Measurements from ENCODE around the gene KAZN.

The KAZN gene

DNA sequence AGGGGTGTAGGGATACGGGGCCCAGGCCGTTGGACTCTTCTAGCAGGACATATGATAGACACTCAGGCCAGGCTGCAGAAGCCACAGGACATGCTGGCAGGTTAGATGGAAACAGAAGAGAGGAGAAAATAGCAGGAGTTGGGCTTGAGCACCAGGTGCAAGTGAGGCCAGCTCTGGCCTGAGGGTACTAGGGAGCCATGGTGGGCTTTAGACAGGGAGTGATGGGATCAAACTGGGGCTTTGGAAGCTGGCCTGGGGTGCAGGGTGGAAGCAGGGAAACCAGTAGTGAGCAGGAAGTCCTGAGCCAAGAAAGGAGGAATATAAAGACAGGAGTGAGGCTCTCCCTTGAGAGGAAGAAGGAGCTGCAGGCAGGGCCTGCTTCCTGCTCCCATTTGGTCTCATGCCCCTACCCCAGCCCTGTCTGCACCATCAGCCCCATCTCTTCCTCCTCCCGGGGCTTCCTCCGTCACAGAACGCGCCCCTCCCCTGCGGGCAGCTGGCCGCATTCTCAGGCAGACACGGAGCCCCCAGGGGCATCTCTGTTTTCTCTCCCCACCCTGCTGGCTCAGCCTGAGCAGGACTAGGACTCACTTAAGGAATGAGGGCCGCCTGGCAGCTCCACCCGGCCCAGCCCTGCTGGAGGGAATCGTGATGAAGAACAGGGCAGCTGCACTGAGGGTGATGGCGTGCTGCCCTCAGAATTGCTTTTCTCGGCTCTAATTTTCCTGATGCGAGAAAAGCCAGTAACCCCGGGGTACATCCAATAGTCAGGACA is 389.5 kb downstream of the KAZN start:
- no peak overlapping the region for H3K4me2 ChIP-seq (ENCODE audit: low read depth, low read length)
- no peak for DNase-seq
- no peak overlapping the region for H3K27ac ChIP-seq (ENCODE audit: low read length)
- H3K9me2 ChIP-seq (replicated peaks; ENCODE audit: insufficient read depth, low read length): no peaks in the 10 kb centered on the region
- H3K4me3 ChIP-seq (ENCODE audit: low read length): no peak overlapping the region
- H3K36me3 ChIP-seq (replicated peaks; ENCODE audit: insufficient read depth, low read length): no peaks in the 10 kb centered on the region
- no peaks in the 10 kb centered on the region for H3K79me2 ChIP-seq (ENCODE audit: low read length)
- H2AFZ ChIP-seq (ENCODE audit: low read length): no peak overlapping the region
- H3K9ac ChIP-seq (ENCODE audit: low read length): no peak overlapping the region
- H3K27me3 ChIP-seq (replicated peaks; ENCODE audit: insufficient read depth, low read length): no peaks in the 10 kb centered on the region
- H4K20me1 ChIP-seq (ENCODE audit: insufficient read depth, low read length): no peaks in the 10 kb centered on the region
- no peak for TF ChIP-seq EZH2 (optimal IDR thresholded peaks at IDR 0.05; ENCODE audit: low read depth, low read length)
- no peak for TF ChIP-seq EZH2phosphoT487 (IDR thresholded peaks at IDR 0.05; ENCODE audit: low read length)
- TF ChIP-seq, protein P1, sequence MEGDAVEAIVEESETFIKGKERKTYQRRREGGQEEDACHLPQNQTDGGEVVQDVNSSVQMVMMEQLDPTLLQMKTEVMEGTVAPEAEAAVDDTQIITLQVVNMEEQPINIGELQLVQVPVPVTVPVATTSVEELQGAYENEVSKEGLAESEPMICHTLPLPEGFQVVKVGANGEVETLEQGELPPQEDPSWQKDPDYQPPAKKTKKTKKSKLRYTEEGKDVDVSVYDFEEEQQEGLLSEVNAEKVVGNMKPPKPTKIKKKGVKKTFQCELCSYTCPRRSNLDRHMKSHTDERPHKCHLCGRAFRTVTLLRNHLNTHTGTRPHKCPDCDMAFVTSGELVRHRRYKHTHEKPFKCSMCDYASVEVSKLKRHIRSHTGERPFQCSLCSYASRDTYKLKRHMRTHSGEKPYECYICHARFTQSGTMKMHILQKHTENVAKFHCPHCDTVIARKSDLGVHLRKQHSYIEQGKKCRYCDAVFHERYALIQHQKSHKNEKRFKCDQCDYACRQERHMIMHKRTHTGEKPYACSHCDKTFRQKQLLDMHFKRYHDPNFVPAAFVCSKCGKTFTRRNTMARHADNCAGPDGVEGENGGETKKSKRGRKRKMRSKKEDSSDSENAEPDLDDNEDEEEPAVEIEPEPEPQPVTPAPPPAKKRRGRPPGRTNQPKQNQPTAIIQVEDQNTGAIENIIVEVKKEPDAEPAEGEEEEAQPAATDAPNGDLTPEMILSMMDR (IDR thresholded peaks at IDR 0.05; ENCODE audit: low read length): no peak
- H3K4me1 ChIP-seq (ENCODE audit: low read length): no peaks in the 10 kb centered on the region
- H3F3A ChIP-seq (ENCODE audit: insufficient read depth, low read length): no peaks in the 10 kb centered on the region
- no peaks in the 10 kb centered on the region for H3K9me3 ChIP-seq (replicated peaks; ENCODE audit: insufficient read depth, low read length)

DNA sequence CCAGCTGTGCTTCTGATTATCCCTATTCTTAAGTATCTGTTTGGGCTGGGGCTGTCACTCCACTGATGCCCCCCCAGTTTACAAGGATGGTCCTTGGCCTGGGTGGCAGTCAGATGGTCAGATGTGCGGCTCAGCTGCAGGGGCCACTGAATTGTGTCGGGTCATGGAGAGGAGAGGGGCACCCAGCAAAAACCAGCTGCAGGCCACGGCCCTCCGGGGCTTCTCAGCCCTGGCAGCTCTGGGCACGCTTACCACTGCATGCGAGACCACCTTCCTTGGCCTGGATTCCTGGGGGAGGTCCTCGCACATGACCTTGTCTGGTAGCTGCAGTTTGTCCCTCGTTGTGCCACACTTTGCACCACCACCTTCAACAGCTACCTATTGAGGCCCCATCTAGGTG is 390.2 kb downstream of the KAZN start:
- Histone ChIP-seq H3K4me2 (ENCODE audit: low read depth, low read length) (no peak overlapping the region), H3K79me2 (ENCODE audit: low read length) (no peaks in the 10 kb centered on the region), H3K9ac (ENCODE audit: low read length) (no peak overlapping the region), H3K9me2 (replicated peaks; ENCODE audit: insufficient read depth, low read length) (no peaks in the 10 kb centered on the region), H3K4me3 (ENCODE audit: low read length) (no peak overlapping the region), H3K27ac (ENCODE audit: low read length) (no peak overlapping the region), H3K9me3 (replicated peaks; ENCODE audit: insufficient read depth, low read length) (no peaks in the 10 kb centered on the region), H4K20me1 (ENCODE audit: insufficient read depth, low read length) (no peaks in the 10 kb centered on the region), H3K36me3 (replicated peaks; ENCODE audit: insufficient read depth, low read length) (no peaks in the 10 kb centered on the region), H2AFZ (ENCODE audit: low read length) (no peak overlapping the region), H3K27me3 (replicated peaks; ENCODE audit: insufficient read depth, low read length) (no peaks in the 10 kb centered on the region), H3F3A (ENCODE audit: insufficient read depth, low read length) (no peaks in the 10 kb centered on the region), H3K4me1 (ENCODE audit: low read length) (no peaks in the 10 kb centered on the region)
- no peak for DNase-seq
- TF ChIP-seq EZH2phosphoT487 (IDR thresholded peaks at IDR 0.05; ENCODE audit: low read length) (no peak), EZH2 (optimal IDR thresholded peaks at IDR 0.05; ENCODE audit: low read depth, low read length) (no peak)
- TF ChIP-seq, protein P1 (IDR thresholded peaks at IDR 0.05; ENCODE audit: low read length): no peak

DNA sequence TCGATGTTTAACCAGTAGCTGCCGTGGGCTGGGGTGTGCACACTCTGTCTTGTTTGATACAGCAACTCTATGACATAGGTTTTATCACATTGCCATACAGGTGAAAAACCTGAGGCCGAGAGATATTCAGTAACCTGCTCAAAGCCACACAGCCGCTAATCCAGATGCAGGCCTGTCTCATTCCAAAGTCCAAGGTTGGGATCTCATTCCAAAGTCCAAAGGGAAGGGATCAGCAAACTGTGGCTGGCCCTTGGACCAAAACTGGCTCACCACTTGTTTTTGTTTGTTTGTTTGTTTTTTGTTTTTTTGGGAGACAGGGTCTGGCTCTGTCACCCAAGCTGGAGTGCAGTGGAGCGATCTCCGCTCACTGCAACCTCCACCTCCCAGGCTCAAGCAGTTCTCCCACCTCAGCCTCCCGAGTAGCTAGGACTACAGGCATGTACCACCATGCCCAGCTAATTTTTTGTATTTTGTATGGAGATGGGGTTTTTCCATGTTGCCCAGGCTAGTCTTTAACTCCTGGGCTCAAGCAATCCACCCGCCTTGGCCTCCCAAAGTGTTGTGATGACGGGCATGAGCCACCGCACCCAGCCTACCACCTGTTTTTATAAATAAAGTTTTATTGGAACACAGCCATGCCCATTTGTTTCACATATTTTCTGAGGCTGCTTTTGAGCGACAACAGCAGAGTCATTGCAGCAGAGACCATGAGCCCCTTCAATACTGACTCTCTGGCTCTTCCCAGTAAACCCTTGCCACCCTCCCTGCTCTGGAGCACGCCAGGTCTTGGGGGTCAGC is 391.6 kb downstream of the KAZN start:
- Histone ChIP-seq H3K27ac (ENCODE audit: low read length) (no peak overlapping the region), H3K9ac (ENCODE audit: low read length) (no peak overlapping the region), H3K79me2 (ENCODE audit: low read length) (no peaks in the 10 kb centered on the region), H3K4me1 (ENCODE audit: low read length) (no peaks in the 10 kb centered on the region), H2AFZ (ENCODE audit: low read length) (no peak overlapping the region), H3K9me3 (replicated peaks; ENCODE audit: insufficient read depth, low read length) (no peaks in the 10 kb centered on the region), H3K4me3 (ENCODE audit: low read length) (no peak overlapping the region), H3F3A (ENCODE audit: insufficient read depth, low read length) (no peaks in the 10 kb centered on the region), H3K4me2 (ENCODE audit: low read depth, low read length) (no peak overlapping the region), H3K36me3 (replicated peaks; ENCODE audit: insufficient read depth, low read length) (no peaks in the 10 kb centered on the region), H4K20me1 (ENCODE audit: insufficient read depth, low read length) (no peaks in the 10 kb centered on the region), H3K9me2 (replicated peaks; ENCODE audit: insufficient read depth, low read length) (no peaks in the 10 kb centered on the region), H3K27me3 (replicated peaks; ENCODE audit: insufficient read depth, low read length) (no peaks in the 10 kb centered on the region)
- TF ChIP-seq EZH2phosphoT487 (IDR thresholded peaks at IDR 0.05; ENCODE audit: low read length) (no peak), EZH2 (optimal IDR thresholded peaks at IDR 0.05; ENCODE audit: low read depth, low read length) (no peak)
- TF ChIP-seq, protein P1 (IDR thresholded peaks at IDR 0.05; ENCODE audit: low read length): no peak
- no peak for DNase-seq

All from MM.1S (cell line).